ENCODE measurements around the gene PDIA6. TPM values are rescaled to one million over a fixed set of nuclear protein-coding genes. Genes with fewer than 3 reads are reported as not detected.

Gene PDIA6
- total RNA-seq, 2 experiments from 2014 or later, result 25.5 to 26.3 TPM

DNA sequence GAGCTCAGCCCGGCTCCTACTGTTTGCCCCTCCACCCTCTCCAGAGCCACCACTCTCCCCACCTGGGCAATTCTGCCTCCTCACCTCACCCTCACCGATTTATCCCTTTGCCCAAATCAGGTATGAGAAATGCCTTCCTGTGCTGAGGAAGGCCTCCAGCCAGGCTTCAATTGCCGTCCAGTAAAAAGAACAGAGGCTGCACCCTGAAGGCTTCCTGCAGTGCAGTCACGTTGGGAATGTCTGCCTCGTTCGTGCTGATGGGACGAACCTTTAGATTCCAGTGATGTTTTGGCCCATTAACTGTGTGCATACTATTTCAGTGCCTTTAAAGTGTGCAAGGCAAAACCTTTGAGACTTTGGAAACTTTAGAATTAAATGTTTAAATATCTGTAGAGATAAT is 57.0 kb downstream of the PDIA6 start:
- Histone ChIP-seq H3K36me3 (ENCODE audit: insufficient read depth, low read length) (no peaks in the 10 kb centered on the region), H3K4me3 (ENCODE audit: low read length) (no peak overlapping the region), H3K4me1 (ENCODE audit: insufficient read depth, low read length) (no peaks in the 10 kb centered on the region), H3K9me3 (ENCODE audit: control insufficient read depth in 1 of 2, insufficient read depth in 1 of 2, low read length in 2 of 2) (no peaks in the 10 kb centered on the region), H3K27ac (ENCODE audit: low read depth in 1 of 2, low read length in 2 of 2) (no peak overlapping the region), H3K27me3 (ENCODE audit: control insufficient read depth in 1 of 2, insufficient read depth in 2 of 2, low read length in 2 of 2) (no peaks in the 10 kb centered on the region)
- DNase-seq (no peak), ATAC-seq (ENCODE audit: poor library complexity) (no peak)
- no peak overlapping the region for H3K27ac Mint-ChIP-seq
- intact Hi-C loops (cut with DNase I, micrococcal nuclease), result no loop called here
- peaks cover 4% of the 10 kb centered on the region for H3K27me3 Mint-ChIP-seq
- no peak for TF ChIP-seq CTCF (IDR thresholded peaks at IDR 0.05)
- ChIA-PET POLR2A (no interaction called here), CTCF (no interaction called here)
- no peak overlapping the region for H3K4me3 Mint-ChIP-seq
- no peaks in the 10 kb centered on the region for H3K9me3 Mint-ChIP-seq
- H3K4me1 Mint-ChIP-seq (ENCODE audit: low read depth), result no peaks in the 10 kb centered on the region
- H3K36me3 Mint-ChIP-seq (ENCODE audit: low read depth), result no peaks in the 10 kb centered on the region

- DNase-seq (no peak), ATAC-seq (ENCODE audit: poor library complexity) (no peak)
- H3K9me3 Mint-ChIP-seq, result no peaks in the 10 kb centered on the region
- H3K9me3 ChIP-seq (ENCODE audit: control insufficient read depth in 1 of 2, insufficient read depth in 1 of 2, low read length in 2 of 2), result no peaks in the 10 kb centered on the region
- no peak overlapping the region for H3K4me3 Mint-ChIP-seq
- CTCF ChIA-PET, result no interaction called here
- intact Hi-C loops (cut with DNase I, micrococcal nuclease), result no loop called here
- no peak overlapping the region for H3K27ac Mint-ChIP-seq
- H3K27me3 ChIP-seq (ENCODE audit: control insufficient read depth in 1 of 2, insufficient read depth in 2 of 2, low read length in 2 of 2), result no peaks in the 10 kb centered on the region
- no peaks in the 10 kb centered on the region for H3K4me1 Mint-ChIP-seq (ENCODE audit: low read depth)
- H3K4me3 ChIP-seq (ENCODE audit: low read length), result no peak overlapping the region
- H3K36me3 Mint-ChIP-seq (ENCODE audit: low read depth), result no peaks in the 10 kb centered on the region
- H3K27me3 Mint-ChIP-seq, result peaks cover 4% of the 10 kb centered on the region
- H3K36me3 ChIP-seq (ENCODE audit: insufficient read depth, low read length), result no peaks in the 10 kb centered on the region
- no peaks in the 10 kb centered on the region for H3K4me1 ChIP-seq (ENCODE audit: insufficient read depth, low read length)
- POLR2A ChIA-PET, result no interaction called here
- H3K27ac ChIP-seq (ENCODE audit: low read depth in 1 of 2, low read length in 2 of 2), result no peak overlapping the region
- TF ChIP-seq CTCF (IDR thresholded peaks at IDR 0.05), result no peak
These were observed 58.7 kb downstream of the PDIA6 start for GRCh38 chr2:10753876-10754275.

- Mint-ChIP-seq H3K4me1 (ENCODE audit: low read depth) (no peaks in the 10 kb centered on the region), H3K9me3 (no peaks in the 10 kb centered on the region), H3K27ac (no peak overlapping the region), H3K27me3 (peaks cover 4% of the 10 kb centered on the region), H3K36me3 (ENCODE audit: low read depth) (no peaks in the 10 kb centered on the region), H3K4me3 (no peak overlapping the region)
- Histone ChIP-seq H3K27ac (ENCODE audit: low read depth in 1 of 2, low read length in 2 of 2) (no peak overlapping the region), H3K36me3 (ENCODE audit: insufficient read depth, low read length) (no peaks in the 10 kb centered on the region), H3K9me3 (ENCODE audit: control insufficient read depth in 1 of 2, insufficient read depth in 1 of 2, low read length in 2 of 2) (no peaks in the 10 kb centered on the region), H3K4me3 (ENCODE audit: low read length) (no peak overlapping the region), H3K27me3 (ENCODE audit: control insufficient read depth in 1 of 2, insufficient read depth in 2 of 2, low read length in 2 of 2) (no peaks in the 10 kb centered on the region), H3K4me1 (ENCODE audit: insufficient read depth, low read length) (no peaks in the 10 kb centered on the region)
- TF ChIP-seq CTCF (IDR thresholded peaks at IDR 0.05), result no peak
- intact Hi-C loops (cut with DNase I, micrococcal nuclease), result no loop called here
- POLR2A ChIA-PET, result no interaction called here
- CTCF ChIA-PET, result no interaction called here
- ATAC-seq (ENCODE audit: poor library complexity) (no peak), DNase-seq (no peak)
These were observed 59.4 kb downstream of the PDIA6 start for GRCh38 chr2:10753156-10753555.
